HG03432 (cell line): ENCODE measurements around the gene WNT16.
"Not testable (repeated sequence)": the region's sequence is repeated elsewhere in the genome, so short reads cannot be mapped to it uniquely, and the experiment has no call there.

Experiments used
- ATAC-seq: cut with Tn5 transposase; IDR thresholded peaks from one replicate; pipeline ENCODE4 v1.9.1; 2021; ENCODE audit warnings: mild to moderate bottlenecking, moderate library complexity; ENCODE audit not compliant: unreplicated experiment

WNT16 gene

GRCh38 chr7:121328508-121329190, at the start of gene WNT16:
TSS of gene WNT16 (plus strand) at chr7:121329000. CDS start at chr7:121329293, 293 bp downstream.
- peak; percentile 48 for ATAC-seq

- peak; percentile 11 for ATAC-seq
These were observed 49.7 kb upstream of the WNT16 start for GRCh38 chr7:121279060-121279620.

GRCh38 chr7:121279822-121280221, 49.0 kb upstream of the WNT16 start:
- ATAC-seq: no peak

GRCh38 chr7:121280656-121281055, 48.1 kb upstream of the WNT16 start:
- no peak for ATAC-seq

GRCh38 chr7:121282129-121282528, 46.7 kb upstream of the WNT16 start:
- ATAC-seq: no peak

- no peak for ATAC-seq
These were observed 43.6 kb upstream of the WNT16 start for GRCh38 chr7:121285066-121285667.

GRCh38 chr7:121286186-121286585, 42.6 kb upstream of the WNT16 start:
- no peak for ATAC-seq

- ATAC-seq: no peak
These were observed 41.8 kb upstream of the WNT16 start for GRCh38 chr7:121286742-121287734.

GRCh38 chr7:121288894-121289293, 39.9 kb upstream of the WNT16 start:
- ATAC-seq: no peak

GRCh38 chr7:121289930-121290329, 38.9 kb upstream of the WNT16 start:
- not testable (repeated sequence) for ATAC-seq

- ATAC-seq: no peak
These were observed 34.3 kb upstream of the WNT16 start for GRCh38 chr7:121294448-121294992.

- no peak for ATAC-seq
These were observed 31.0 kb upstream of the WNT16 start for GRCh38 chr7:121297843-121298242.

GRCh38 chr7:121298831-121299239, 30.0 kb upstream of the WNT16 start:
- ATAC-seq: no peak

GRCh38 chr7:121300685-121301420, 27.9 kb upstream of the WNT16 start:
- ATAC-seq: no peak

- no peak for ATAC-seq
These were observed 27.2 kb upstream of the WNT16 start for GRCh38 chr7:121301446-121302213.

- peak; percentile 95 for ATAC-seq
These were observed 26.5 kb upstream of the WNT16 start for GRCh38 chr7:121302214-121302745.

- no peak for ATAC-seq
These were observed 25.2 kb upstream of the WNT16 start for GRCh38 chr7:121303422-121304101.

GRCh38 chr7:121304102-121304658, 24.6 kb upstream of the WNT16 start:
- no peak for ATAC-seq
